Natural killer cell (primary cell): ENCODE data around the gene GRPEL2. TPM values are rescaled to one million over a fixed set of nuclear protein-coding genes. Genes with fewer than 3 reads are reported as not detected.

Experiments used
- ATAC-seq, 3 donors: fragments of 150-1000 bp in 2 of 3; fragments of 200-7000 bp in 1 of 3; cut with Tn5 transposase; 1 replicate in 1 of 3; 2 replicates in 2 of 3; pipeline ENCODE4 v1.10.0; 2021; ENCODE audit warnings: mild to moderate bottlenecking in 2 of 3, moderate library complexity in 2 of 3
- DNase-seq, 2 donors: peaks; one replicate each; pipeline versions ENCODE4 v3.0.0 to v3.0.0-alpha.2; 2013 to 2021; ENCODE audit warnings: mixed read lengths in 1 of 2
- H3K27ac ChIP-seq: one replicate; pipeline ENCODE4 v1.5.1; 2013; ENCODE audit warnings: mild to moderate bottlenecking, low read length
- H3K27me3 ChIP-seq: one replicate; pipeline ENCODE4 v1.6.1; 2013; ENCODE audit warnings: low read length; ENCODE audit not compliant: control insufficient read depth, insufficient read depth
- H3K36me3 ChIP-seq: one replicate; pipeline ENCODE4 v1.6.1; 2013; ENCODE audit warnings: low read length; ENCODE audit not compliant: control insufficient read depth, insufficient read depth
- H3K4me1 ChIP-seq: one replicate; pipeline ENCODE4 v1.6.1; 2013; ENCODE audit warnings: low read length; ENCODE audit not compliant: control insufficient read depth, insufficient read depth
- H3K4me3 ChIP-seq: one replicate; pipeline ENCODE4 v1.5.1; 2013; ENCODE audit warnings: low read length
- H3K9me3 ChIP-seq: one replicate; pipeline ENCODE4 v1.6.1; 2013; ENCODE audit warnings: low read length; ENCODE audit not compliant: control insufficient read depth, insufficient read depth
- H3K27ac Mint-ChIP-seq, 2 donors: one replicate each; pipeline ENCODE4 v1.8.0; 2022; ENCODE audit warnings: mild to moderate bottlenecking in 2 of 2, mixed read lengths in 2 of 2, moderate library complexity in 1 of 2
- H3K27me3 Mint-ChIP-seq, 2 donors: one replicate each; pipeline ENCODE4 v1.8.0; 2022; ENCODE audit warnings: low read depth in 2 of 2, mixed read lengths in 2 of 2
- H3K36me3 Mint-ChIP-seq: one replicate; pipeline ENCODE4 v1.8.0; 2022; ENCODE audit warnings: mixed read lengths
- H3K4me1 Mint-ChIP-seq, 2 donors: one replicate each; pipeline ENCODE4 v1.8.0; 2022; ENCODE audit warnings: mixed read lengths in 2 of 2
- H3K4me3 Mint-ChIP-seq: one replicate; pipeline ENCODE4 v1.8.0; 2022; ENCODE audit warnings: mild to moderate bottlenecking, moderate library complexity, mixed read lengths
- H3K9me3 Mint-ChIP-seq, 2 donors: one replicate each; pipeline ENCODE4 v1.8.0; 2022; ENCODE audit warnings: mixed read lengths in 2 of 2
- CTCF ChIP-seq: fragments of 200-600 bp; IDR thresholded peaks from one replicate; pipeline ENCODE4 v1.8.0; 2022; ENCODE audit warnings: antibody characterized with exemption
- WGBS: methylation state at CpG from one replicate; pipeline ENCODE4 v1.1.7; 2013; ENCODE audit warnings: missing lambda C conversion rate; ENCODE audit not compliant: insufficient coverage; 5-methylcytosine and 5-hydroxymethylcytosine counted together
- intact Hi-C: fragments of 100-400 bp; cut with micrococcal nuclease; formaldehyde crosslinking; loops from one replicate; pipeline ENCODE4 v1.14.2; 2022
- total RNA-seq, 4 donors: library from RNA; stranded (reverse); fragments of 120-200 nt in 1 of 4; gene quantifications; one replicate each; pipeline versions ENCODE4 v1.2.3 to v1.2.4, GENCODE V29; 2013 to 2022

Gene GRPEL2
- total RNA-seq, 3 donors from 2014 or later (not counting 1 experiment from before 2014, with no cell fraction given): 5.6 to 12.9 (median 6.8) TPM

GRCh38 chr5:149376711-149377447 lies 31.6 kb downstream of the GRPEL2 start:
- Histone ChIP-seq H3K9me3 (no peaks in the 10 kb centered on the region), H3K4me3 (no peak overlapping the region), H3K27me3 (no peaks in the 10 kb centered on the region), H3K27ac (no peak overlapping the region), H3K4me1 (peaks cover 3% of the 10 kb centered on the region), H3K36me3 (no peaks in the 10 kb centered on the region)
- no peaks in the 10 kb centered on the region for H3K9me3 Mint-ChIP-seq
- H3K27ac Mint-ChIP-seq: no peak overlapping the region
- intact Hi-C loops: no loop called here
- no peak for TF ChIP-seq CTCF
- H3K36me3 Mint-ChIP-seq: no peaks in the 10 kb centered on the region
- H3K27me3 Mint-ChIP-seq: no peaks in the 10 kb centered on the region
- no peak for DNase-seq
- H3K4me1 Mint-ChIP-seq: peaks cover 0 to 3% of the 10 kb centered on the region in 2 donors
- no peak overlapping the region for H3K4me3 Mint-ChIP-seq
- ATAC-seq: no peak
- 93% methylated on average over 7 of the region's 7 CpGs for WGBS

- Mint-ChIP-seq H3K4me3 (no peak overlapping the region), H3K36me3 (no peaks in the 10 kb centered on the region), H3K27ac (no peak overlapping the region), H3K4me1 (peaks cover 0 to 4% of the 10 kb centered on the region in 2 donors), H3K27me3 (no peaks in the 10 kb centered on the region), H3K9me3 (no peaks in the 10 kb centered on the region)
- Histone ChIP-seq H3K27ac (no peak overlapping the region), H3K9me3 (no peaks in the 10 kb centered on the region), H3K4me3 (no peak overlapping the region), H3K27me3 (no peaks in the 10 kb centered on the region), H3K4me1 (peaks cover 5% of the 10 kb centered on the region), H3K36me3 (no peaks in the 10 kb centered on the region)
- DNase-seq: no peak
- TF ChIP-seq CTCF: no peak
- ATAC-seq: no peak
- WGBS: 89% methylated on average over 5 of the region's 5 CpGs
- intact Hi-C loops: no loop called here
Measured at GRCh38 chr5:149378241-149378820, 33.0 kb downstream of the GRPEL2 start.

- no peak within 1 kb of the TSS for H3K27ac ChIP-seq
- Mint-ChIP-seq H3K4me3 (no peak within 1 kb of the TSS), H3K27ac (no peak within 1 kb of the TSS), H3K36me3 (no peaks in the 10 kb centered on the region), H3K4me1 (peaks cover 0 to 4% of the 10 kb centered on the region in 2 donors), H3K27me3 (no peaks in the 10 kb centered on the region), H3K9me3 (no peaks in the 10 kb centered on the region)
- no peaks in the 10 kb centered on the region for H3K9me3 ChIP-seq
- no peaks in the 10 kb centered on the region for H3K36me3 ChIP-seq
- no peak for TF ChIP-seq CTCF
- DNase-seq: no peak
- intact Hi-C loops: no loop called here
- WGBS: 86% methylated on average over 22 of the region's 22 CpGs
- no peaks in the 10 kb centered on the region for H3K27me3 ChIP-seq
- H3K4me1 ChIP-seq: peaks cover 5% of the 10 kb centered on the region
- no peak for ATAC-seq
- no peak within 1 kb of the TSS for H3K4me3 ChIP-seq
Measured at GRCh38 chr5:149379177-149379761, 34.0 kb downstream of the GRPEL2 start, which contains the start of gene IL17B. IL17B (minus strand) TSS chr5:149379292; CDS start chr5:149379225, 67 bp downstream.
